Stimulated activated CD8-positive, alpha-beta memory T cell treated with anti-CD3 and anti-CD28 coated beads, Interleukin-15, amount 100 ng/mL, for 1 hour (primary cell): ENCODE measurements around the gene SCN2B.

Experiments
- DNase-seq: peaks from one replicate; pipeline ENCODE4 v3.0.0-alpha.2; 2020; ENCODE audit warnings: low read depth

The SCN2B gene

DNA sequence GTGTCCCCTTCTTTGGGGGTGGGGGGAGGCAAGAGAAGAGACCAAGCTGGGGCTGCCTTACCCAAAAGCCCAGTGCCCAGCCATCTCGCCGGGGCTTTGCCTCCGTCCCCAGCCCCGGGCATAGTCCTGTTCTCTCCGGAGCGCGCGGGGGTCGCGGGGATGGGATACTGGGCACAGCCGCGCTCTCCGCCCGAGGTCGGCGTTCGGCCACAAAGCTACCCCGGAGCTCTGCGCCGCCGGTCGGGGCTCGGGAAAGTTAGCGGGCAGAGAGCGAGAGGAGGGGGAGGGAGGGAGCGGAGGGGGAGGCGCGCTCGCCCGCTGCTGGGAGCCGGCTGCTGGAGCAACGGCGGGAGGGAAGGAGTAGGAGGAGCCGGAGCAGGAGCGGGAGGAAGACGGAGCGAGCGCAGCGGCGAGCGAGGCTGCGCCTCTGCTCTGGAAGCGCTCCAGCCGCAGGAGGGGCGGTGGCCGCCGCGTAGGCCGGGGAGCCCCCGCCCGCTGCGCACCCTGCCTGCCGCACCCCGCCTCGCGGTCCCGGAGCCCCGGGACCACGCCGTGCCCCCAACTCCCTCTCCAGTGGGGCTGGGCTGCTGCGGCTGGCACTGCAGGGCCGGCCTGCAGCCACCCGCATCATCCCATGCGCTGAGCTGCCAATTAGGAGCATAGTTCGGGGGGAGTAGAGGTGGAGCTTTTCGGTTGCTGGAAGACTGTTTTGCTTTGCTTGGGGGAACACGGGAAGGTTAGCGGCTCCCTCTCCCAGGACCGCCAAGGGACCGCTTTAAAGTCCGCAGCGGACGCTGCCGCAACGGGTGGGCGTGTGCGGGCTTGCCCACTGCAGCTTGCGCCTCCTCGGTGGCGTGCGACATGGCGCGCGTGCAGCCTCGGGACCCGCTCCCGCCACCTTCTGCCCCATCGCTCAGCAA lies 23.6 kb downstream of the SCN2B start, which contains the start of gene SCN4B:
Gene SCN4B (minus strand): TSS at position 272 of the 920 bp plus-strand sequence. CDS start 150 bp downstream, at position 122.
- DNase-seq = no peak

DNA sequence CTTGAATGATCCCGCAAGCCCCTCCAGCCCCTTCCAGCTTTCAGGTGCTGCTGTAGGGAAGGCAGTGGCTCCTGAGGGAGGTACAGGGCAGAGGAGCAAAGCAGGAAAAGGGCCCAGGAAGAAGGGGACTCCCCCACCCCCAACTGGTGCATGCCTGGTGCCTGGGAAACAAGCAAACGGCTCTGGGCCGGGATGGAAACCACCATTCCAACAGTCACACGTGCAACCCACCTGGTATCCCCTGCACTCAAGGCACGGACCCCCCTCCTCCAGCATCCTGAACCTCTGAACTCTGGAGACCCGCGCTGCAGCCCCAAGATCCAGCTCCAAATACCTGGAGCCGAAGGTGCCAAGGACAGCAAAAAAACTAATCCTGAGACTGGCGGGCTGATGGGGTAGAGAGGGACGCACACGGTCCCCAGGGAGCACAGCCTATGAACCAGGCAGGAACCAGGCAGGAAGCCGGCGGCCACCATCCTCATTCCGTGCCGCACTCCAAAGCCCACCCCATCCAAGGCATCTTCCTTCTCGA lies 24.4 kb downstream of the SCN2B start:
- no peak for DNase-seq

DNA sequence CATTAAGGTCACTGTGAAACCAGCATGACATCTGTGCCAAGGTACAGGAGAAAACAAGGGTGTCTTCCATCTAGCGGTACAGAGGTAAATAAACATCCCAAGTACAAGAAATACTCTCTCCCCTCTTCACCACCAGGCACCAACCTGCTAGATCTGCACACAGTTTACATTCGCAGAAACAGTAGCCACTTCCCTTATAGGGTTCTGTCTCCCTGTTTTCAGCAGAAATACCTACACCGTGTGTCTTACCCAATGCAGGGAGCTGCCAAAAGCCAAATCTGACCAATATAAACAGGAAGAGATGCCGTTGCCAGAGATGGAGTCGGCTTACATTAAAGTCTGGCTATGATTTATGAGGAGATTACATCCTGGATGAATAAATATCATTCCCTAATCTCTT lies 25.0 kb downstream of the SCN2B start:
- DNase-seq = no peak

DNA sequence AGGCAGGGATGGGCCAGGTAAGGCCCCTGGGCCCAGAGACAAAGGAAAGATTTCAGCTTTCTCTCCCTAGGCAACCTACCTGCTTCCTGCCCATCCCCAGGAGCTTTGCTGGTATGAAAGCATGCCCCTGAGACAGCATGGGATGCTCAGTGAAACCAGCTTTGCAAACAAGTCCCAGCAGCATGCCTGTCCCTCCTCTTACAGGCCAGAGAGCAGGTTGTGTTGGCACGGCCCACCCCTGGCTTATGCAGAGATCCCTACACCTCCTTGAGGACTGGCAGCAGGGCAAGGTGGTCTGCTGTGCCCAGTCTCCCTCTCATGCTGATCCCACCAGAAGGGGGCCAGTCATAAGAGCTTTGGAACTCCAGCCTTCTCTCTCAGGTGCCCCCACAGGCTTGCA lies 26.9 kb downstream of the SCN2B start:
- no peak for DNase-seq

DNA sequence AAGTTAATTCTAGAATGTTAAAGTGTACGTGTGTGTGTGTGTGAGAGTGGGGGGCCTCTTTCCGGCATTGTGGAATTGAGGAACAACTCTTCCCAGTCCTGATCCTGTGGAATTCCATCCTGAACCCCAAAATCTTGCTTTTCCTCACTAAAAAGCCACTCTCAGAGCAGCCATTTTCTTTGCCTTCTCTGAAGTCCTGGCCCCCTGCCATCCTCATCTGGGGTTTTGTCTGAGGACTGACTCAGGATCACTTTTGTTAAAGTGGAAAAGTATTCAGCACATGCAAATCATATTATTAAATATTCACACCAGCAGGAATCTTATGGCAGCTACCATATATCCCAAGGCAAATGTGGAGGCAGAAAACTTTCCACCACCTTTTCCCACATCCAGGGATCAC lies 27.6 kb downstream of the SCN2B start:
- DNase-seq = no peak

DNA sequence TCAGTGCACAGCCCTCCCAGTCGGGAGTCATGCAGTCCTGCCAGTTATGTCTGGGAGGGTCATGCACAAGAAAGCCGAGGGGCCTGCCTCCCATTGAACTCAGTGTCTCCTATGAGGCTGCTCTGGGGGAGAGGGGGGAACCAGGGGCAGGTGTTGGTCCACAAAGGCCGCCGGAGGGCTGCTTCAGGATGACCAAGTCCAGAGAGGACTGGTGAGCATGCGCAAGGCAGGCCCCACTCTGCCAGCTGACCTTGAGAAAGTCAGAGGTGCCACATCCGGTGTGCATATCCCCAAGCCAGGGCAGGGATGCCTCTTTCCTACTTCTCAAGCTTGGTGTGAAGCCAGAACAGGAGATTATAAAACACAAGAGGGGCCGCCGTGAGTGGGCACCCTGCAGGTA lies 28.2 kb downstream of the SCN2B start:
- no peak for DNase-seq

DNA sequence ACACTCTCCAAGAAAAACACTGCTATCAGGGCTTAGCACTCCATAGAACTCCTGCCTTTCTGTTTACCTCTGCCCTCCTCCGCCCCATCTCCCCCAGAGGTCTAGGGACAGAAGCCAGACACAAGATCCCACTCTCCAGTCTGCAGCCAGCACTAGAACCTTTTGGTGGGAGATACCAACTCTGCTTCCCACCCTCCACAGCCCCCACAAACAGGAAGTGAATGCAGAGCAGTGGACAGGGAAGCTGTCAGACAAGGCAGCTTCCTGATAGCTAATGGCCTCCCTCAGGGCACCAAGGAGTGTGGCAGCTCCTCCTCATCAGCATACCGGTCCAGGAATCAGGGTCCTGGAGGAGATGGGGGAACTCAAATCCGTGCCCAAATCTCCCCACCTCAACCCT lies 28.9 kb downstream of the SCN2B start:
- DNase-seq = no peak

DNA sequence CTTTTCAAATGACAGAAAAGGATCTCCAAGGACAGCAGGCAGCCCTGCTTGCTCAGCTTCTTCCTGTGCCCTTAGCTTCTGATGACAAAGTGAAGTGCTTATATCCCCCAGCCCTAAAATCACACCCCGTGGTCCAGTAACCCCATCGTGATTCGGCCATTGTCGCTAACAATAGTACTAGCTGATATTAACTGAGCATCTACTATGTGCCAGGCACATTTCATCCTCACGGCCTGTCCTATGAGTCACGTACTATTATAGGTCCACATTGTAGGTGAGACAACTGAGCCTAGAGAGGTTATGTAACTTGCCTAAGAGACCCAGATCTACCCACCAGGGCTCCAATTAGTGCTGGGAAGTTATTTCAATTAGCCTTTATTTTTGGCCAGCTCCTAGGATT lies 29.9 kb downstream of the SCN2B start:
- no peak for DNase-seq

DNA sequence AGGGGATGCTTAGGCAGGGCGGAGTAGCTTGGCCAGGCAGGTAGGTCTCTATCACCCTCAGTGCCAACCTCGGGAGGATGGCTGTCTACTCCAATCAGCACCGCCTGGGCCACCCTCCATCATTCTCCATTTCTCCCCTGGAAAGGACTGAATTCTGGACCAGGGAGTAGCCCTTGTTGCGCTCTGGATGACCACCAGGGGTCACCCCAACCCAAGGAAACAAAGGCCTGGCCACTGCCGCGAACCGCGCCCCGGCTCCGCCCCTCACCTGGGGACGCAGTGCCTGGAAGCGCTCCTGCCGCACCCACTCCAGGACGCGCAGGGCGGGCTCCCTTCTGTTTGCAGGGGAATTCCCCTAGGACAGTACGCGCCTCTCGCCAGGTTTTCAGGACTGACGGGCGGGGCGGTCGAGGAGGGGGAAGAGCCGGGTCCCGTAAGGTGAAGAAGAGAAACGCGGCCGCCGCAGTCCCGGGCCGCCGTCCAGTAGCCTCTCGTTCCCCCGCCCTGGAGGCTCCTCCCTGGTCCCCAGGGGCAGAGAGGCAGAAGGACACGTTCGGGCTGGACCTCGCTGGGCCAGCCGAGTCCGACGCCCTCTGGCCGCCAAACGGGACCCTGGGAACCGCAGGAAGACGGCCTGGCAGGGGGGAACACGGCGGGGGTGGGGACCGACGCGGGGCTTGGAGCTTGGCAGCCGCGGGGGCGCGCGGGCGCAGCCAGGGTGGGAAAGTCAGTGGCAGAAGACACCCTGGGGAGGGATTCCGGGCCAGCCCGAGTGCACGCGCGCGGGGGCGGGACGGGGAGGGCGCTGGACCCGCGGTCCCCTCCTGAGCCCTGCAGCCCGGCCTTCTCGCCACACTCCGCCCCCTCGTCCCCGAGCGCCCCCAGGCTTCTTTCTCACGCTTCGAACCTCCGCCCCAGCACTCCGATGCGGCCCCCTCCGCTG lies 30.9 kb downstream of the SCN2B start:
- DNase-seq = peak; percentile 68

DNA sequence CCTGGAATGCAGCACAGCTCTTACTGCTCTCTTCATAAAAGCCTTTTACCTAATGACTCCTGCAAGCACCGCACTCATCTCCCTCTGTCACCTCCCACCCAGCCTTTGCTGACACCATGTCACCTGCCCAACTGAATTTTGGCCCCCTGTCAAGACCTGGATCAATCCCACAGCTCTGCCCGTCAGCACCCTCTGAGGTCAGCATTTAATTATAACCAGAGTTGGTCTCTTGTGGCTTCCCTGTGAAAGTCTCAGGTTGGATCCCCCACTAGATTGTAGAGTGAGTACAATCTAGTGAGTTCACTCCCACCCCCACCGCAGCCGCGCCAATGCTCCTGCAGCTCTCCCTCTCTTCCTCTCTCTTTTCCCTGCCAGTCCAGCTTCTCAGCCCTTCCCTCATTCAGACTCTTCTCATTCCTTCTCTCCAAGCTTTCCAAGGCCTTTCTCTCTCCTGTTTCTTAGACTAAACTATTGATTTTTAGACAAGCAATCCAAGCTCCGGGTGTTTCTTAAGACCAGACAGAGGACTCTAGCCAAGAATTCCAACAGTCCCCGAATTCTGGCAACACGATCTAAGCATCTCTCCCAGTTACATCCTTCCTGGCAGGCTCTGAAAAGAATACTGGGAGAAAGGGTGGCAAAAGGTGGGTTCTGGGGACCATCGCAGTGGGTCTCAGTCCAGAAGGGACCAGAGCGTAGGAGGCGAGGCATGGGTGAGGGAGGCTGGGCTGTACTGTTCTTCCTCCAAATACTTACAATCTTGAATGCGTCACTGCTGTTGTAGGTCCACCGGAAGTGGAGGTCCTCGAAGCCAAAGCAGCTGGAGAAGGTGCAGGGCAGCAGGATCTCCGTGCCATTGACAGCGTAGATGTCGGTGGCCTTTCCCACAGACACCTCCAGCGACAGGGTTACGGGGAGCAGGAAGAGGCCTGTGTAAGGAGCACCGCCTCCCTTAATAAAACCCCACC lies 31.9 kb downstream of the SCN2B start:
- DNase-seq = no peak

DNA sequence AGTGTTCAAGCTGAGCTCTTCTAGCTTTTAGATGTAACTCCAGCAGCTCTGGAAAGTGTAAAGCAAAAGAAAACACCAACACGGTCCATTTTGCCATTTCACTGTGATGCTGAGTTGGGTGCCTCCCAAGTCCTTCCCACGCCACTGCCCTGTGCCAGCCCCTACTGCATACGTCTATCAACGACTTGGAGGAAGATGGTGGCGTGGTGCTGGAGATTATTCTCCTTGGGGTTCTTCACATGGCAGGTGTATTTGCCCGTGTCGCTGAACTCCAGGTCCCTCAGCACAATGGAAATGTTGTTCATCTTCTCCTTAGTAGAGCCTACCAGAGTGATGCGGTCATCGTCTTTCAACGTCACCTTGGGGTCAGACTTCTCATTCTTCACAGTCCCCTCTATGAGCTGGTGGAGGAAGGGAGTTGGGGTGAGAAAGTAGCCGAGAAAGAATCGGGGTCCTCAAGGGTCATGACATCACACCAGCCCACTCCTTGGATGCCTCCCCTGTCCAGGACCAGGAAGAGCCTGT lies 32.7 kb downstream of the SCN2B start:
- DNase-seq = no peak

DNA sequence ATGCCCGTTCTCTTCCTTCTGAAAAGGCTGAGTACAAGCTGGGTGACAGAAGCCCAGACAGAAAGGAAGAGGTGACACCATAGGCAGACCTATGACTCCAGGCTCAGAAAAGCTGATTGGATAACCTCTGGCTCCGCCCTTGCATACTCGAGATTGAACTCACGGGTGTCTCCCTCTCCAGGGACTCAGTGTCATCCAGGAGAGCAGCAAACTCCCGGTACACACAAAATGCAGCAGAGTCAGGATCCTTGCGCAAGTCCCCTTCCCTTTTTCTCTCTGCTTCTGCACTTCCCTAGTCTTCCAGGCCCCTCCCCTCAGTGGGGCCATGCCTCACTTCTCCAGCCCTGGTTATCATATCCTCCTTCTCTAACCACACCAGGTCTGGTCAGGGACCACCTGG lies 33.6 kb downstream of the SCN2B start:
- no peak for DNase-seq

DNA sequence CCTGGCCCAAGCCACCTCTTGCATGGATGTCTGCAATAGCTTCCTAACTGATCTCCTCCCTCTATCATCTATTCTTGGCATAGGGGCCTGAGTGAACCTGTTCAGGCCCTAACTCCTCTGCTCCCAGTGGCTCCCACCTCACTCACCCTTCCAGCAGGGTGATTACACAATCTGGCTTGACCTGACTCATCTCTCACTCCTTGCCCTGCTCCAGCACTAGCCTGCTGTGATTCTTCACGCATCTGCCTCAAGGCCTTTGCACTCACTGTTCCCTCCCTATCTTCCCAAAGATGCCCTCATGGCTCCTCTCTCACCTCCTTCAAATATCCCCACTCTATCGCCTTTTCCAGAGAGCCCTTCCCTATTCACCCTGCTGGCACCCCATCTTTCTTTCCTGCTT lies 34.4 kb downstream of the SCN2B start:
- no peak for DNase-seq

DNA sequence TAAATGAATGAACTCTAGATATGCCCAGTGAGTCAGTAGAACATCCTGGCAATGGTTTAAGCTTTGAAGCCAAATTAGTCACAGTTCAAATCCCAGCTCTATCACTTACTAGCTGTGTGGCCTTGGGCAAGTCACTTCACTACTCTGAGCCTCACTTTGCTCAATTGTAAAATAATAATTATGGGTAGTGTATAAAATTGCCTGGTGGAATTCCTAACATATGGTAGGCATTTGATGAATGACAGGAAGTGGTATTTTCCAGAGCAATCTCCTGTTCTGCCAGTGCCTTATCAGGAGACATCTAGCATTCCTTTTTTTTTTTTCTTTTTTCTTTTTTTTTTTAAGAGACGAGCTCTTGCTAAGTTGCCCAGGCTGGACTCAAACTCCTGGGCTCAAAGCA lies 36.9 kb downstream of the SCN2B start:
- DNase-seq = no peak

DNA sequence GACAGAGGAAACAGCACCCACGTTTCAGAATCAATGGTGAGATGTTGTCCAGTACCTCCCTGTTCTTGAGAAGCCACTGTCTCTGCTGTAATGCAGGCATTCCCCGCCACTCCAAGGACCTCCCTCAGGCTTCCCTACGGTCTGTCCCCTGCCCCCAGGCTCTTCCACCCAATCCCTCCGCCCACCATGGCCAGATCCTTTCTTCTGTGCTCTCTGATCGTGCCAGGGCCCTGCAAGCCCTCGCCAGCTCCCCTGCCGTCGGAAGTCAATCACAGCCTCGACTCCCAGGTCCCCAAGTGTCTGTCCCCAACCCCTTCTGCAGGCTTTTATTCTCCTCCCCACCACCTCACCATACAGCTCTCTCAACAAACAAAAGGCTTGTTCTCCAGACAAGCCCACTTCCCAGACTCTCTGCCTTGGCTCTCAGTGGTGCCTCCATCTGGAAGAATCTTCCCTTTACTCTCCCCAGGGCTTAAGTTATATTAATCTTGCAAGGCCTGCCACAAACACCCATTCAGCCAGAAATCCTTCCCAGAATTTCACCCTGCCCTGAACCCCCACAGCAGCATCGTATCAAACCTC lies 37.5 kb downstream of the SCN2B start:
- DNase-seq = no peak

DNA sequence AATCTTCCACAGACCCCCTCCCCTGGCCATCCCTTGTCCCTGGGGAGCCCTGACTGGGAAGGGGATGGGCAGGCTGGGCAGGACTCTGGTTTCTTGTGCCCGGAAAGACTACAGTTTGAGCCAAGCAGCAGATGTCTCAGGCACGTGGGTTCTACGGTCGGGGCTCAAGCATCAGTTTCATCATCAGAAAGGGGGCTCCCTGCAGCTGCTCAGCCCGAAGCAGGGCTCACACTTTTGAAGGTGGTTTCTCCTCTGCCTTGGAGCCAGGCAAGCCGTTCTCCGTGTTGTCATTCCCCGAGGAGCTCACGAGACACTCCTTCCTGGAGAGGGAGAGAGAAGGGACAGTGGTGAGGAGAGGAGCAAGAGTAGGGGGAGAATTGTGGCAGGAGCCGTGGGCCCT lies 39.6 kb downstream of the SCN2B start:
- no peak for DNase-seq

DNA sequence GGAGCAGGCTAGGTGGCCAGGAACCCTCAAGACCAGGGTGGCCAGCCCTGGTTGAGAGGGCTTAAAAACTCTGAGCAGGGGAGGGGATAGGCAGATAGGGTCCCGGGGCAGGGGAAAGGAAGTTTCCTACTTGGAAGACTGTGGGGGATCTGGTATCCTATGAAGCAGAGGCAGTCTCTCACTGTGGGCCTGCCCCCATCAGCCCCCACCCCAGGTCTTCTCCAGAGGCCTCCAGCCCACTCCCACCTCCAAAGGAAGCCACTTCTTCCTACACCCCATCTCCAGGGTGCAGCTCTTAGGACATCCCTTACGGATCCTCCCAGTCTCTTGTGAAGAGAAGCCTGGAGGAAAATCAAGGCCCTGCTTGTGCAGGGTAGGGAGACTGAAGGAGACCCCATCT lies 40.1 kb downstream of the SCN2B start:
- no peak for DNase-seq

DNA sequence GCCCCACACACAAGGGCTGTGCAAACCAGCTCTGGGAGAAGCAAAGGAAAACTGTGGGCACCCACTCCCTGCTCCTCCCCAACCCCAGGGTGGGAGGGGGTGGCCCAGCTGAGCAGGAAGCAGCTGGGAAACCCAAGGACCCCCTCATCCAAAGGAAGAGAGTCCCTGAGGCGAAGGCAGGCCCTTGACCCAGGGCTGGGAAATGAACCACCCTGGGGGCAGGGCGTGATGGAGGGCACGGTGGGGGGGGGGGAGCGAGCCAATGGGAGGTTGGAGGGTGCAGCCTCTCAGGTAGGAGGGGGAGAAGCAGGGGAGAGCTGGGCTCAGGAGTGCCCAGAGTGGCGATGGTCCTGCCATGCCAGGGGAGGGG lies 40.7 kb downstream of the SCN2B start:
- no peak for DNase-seq

DNA sequence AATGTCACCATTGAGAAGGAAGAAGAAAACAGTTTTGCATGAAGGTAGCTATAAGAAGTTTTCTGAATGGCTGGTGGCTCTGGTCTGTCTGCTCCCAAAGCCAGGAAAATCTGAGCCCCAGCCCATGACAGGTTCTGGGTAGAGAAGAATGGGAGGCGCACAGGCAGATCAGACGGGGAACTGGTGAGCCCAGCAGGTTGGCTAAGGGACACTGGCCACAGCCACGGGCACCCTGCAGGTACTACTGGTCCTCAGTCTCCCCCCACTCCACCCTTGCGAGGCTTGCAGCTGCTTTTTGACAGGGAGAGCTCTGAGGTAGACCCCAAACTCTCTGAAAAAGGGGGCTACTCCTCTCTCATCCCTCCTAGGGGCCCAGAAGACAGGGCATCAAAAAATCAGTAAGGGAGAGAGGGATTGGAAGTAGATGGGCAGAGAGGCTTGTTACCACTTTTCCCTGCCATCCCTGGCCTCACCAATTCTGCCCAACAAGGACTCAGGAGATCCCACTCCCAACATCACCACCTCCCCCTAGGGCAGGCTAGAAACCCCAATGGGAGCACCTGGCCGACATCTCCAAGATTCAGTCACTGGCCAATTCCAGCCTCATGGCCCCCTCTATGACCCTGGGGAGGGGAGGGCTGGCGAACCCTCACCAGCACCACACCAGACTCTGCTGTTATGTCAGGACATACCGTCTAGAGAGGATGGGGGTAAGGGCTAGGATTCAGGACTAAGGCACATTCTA lies 41.2 kb downstream of the SCN2B start:
- no peak for DNase-seq

DNA sequence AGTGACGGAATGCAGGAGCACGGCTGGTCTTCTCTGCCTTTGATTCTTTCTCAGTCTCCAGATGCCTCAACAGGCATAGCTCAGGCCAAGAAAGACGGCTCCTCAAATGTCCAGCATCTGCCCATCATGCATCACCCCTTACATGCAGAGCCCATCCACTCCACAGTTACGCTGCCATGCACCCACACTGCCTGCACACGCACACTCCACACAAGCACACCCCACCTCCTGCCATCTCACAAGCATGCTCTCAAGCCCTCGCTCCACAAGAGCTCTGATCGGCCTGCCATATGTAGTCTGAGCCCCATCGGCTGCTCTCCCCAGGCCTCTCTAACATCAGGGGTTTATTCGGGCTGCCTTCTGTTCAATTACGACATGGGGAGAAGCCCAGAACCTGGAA lies 42.6 kb downstream of the SCN2B start:
- DNase-seq = no peak
